Epithelial cell of proximal tubule (primary cell): ENCODE data around the gene FLOT2. TPM values are rescaled to one million over a fixed set of nuclear protein-coding genes. Genes with fewer than 3 reads are reported as not detected.
A peak's percentile ranks its signal among the peaks of the same experiment; 100 is the strongest.
"Not testable (repeated sequence)": the region's sequence is repeated elsewhere in the genome, so short reads cannot be mapped to it uniquely, and the experiment has no call there.

Experiments
- DNase-seq: peaks from one replicate; pipeline ENCODE4 v3.0.0-alpha.2; 2011; ENCODE audit warnings: low read depth
- H3K4me3 ChIP-seq: 2 replicates; pipeline ENCODE4 v1.5.1; 2011; ENCODE audit warnings: low read depth, mild to moderate bottlenecking, low read length
- CTCF ChIP-seq: conservative IDR thresholded peaks from 2 replicates; pipeline ENCODE4 v1.5.1; 2012; ENCODE audit warnings: low read depth, mild to moderate bottlenecking, low read length
- total RNA-seq: library from RNA; depleted of rRNA; stranded (reverse); fragments of >200 nt; gene quantifications from 2 replicates; pipeline ENCODE4 v1.2.3, GENCODE V29; 2015

FLOT2 gene
- total RNA-seq, 1 donor from 2014 or later: 92.5 TPM

GRCh38 chr17:28842282-28843012, 55.1 kb downstream of the FLOT2 start, which contains the start of gene FAM222B:
Gene FAM222B (minus strand): TSS chr17:28842790. CDS start chr17:28766667, 76,123 bp downstream.
- no peak for TF ChIP-seq CTCF
- DNase-seq: no peak

GRCh38 chr17:28841901-28842281, 55.6 kb downstream of the FLOT2 start:
- no peak for TF ChIP-seq CTCF
- H3K4me3 ChIP-seq: peak overlapping the region; percentile 91
- DNase-seq: no peak

More at GRCh38 chr17:28842282-28843012, 55.1 kb downstream of the FLOT2 start, which contains the start of gene FAM222B:
- peak within 1 kb of the TSS; percentile 91 for H3K4me3 ChIP-seq

GRCh38 chr17:28839221-28839620, 58.3 kb downstream of the FLOT2 start:
- DNase-seq: no peak
- no peak for TF ChIP-seq CTCF
- no peak overlapping the region for H3K4me3 ChIP-seq

GRCh38 chr17:28836541-28836940, 61.0 kb downstream of the FLOT2 start:
- not testable (repeated sequence) for H3K4me3 ChIP-seq, DNase-seq

- DNase-seq: no peak
- TF ChIP-seq CTCF: no peak
These were observed 63.1 kb downstream of the FLOT2 start for GRCh38 chr17:28834420-28834819.

More at GRCh38 chr17:28834420-28834819, 63.1 kb downstream of the FLOT2 start:
- H3K4me3 ChIP-seq: no peak overlapping the region

Other genes starting within 250 kb of the FLOT2 start
- 39.5 and 52.7 TPM in 2 replicates for gene SDF2, start 235.8 kb downstream of the FLOT2 start, total RNA-seq
- gene SUPT6H, start 235.5 kb downstream of the FLOT2 start, total RNA-seq: 17.2 and 21.7 TPM in 2 replicates
- gene PROCA1, start 185.8 kb downstream of the FLOT2 start, total RNA-seq: under 0.01 and 0.58 TPM in 2 replicates
- gene RAB34, start 179.9 kb downstream of the FLOT2 start, total RNA-seq: 558 and 649 TPM in 2 replicates
- 746 and 818 TPM in 2 replicates for gene RPL23A, start 177.7 kb downstream of the FLOT2 start, total RNA-seq
- 14.5 and 14.7 TPM in 2 replicates for gene TLCD1, start 171.5 kb downstream of the FLOT2 start, total RNA-seq
- 4.3 and 8.4 TPM in 2 replicates for gene NEK8, start 168.9 kb downstream of the FLOT2 start, total RNA-seq
- gene TRAF4, start 153.7 kb downstream of the FLOT2 start, total RNA-seq: 86.4 and 108 TPM in 2 replicates
- gene FAM222B, start 54.9 kb downstream of the FLOT2 start, total RNA-seq: 11.9 and 14.2 TPM in 2 replicates
- 86.9 and 94.9 TPM in 2 replicates for gene ERAL1, start 42.7 kb downstream of the FLOT2 start, total RNA-seq
- 14.0 and 18.0 TPM in 2 replicates for gene DHRS13, start 5.3 kb upstream of the FLOT2 start, total RNA-seq
- 26.3 and 43.5 TPM in 2 replicates for gene PHF12, start 53.8 kb upstream of the FLOT2 start, total RNA-seq
- not detected in 2 replicates for gene SEZ6, start 108.3 kb upstream of the FLOT2 start, total RNA-seq
- gene PIPOX, start 145.4 kb upstream of the FLOT2 start, total RNA-seq: 0.35 TPM in 1 of 2 replicates, not detected in the other